Measurements from ENCODE around the gene DNAH17. TPM values are rescaled to one million over a fixed set of nuclear protein-coding genes. Genes with fewer than 3 reads are reported as not detected.

The DNAH17 gene
- total and polyA plus RNA-seq, 2 of the 13 experiments (the other 11 are each of a cell fraction or from before 2014, with no cell fraction given) = 0.86 to 1.6 TPM

DNA sequence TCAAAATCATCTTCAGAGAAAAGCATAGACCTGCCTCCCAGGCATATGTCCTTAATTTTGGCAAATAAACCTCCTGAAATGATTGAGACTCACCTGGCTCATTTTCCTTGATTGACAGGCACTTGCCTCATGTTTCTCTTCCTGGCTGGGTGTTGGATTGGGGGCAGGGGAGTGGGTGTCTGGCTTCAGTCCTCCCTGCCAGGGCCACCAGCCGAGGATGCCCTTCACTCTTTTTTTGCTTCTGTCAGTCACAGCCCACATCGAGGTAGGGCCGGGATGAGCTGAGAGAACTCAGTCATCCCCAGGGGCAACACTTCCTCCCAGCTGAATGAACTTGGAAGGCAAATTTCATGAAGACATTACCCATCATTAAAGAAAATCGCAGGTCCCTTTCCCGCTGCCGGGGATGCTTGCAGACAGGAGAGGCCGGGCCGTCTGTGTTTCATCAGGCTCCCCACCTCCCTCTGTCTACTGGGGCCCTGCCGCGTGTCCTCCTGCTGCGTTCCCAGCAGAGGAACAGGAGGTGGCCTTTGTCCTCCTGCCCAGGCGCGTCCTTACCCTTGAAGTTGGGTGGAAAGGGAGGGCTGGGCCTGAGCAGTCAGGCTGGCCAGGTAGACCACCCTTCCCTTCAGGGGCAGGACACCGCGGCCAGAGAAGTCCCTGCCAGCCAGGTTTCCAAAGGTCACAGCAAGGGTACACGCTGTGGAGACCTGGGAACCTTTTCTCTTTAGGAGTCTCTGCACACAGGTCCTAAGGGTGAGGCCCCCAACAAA lies 11.2 kb upstream of the DNAH17 start (continued):
- TF ChIP-seq ESRRA (CRISPR knock-in tag; IDR thresholded peaks at IDR 0.05; ENCODE audit: low read depth) (peak; percentile 93), MBD4 (IDR thresholded peaks at IDR 0.05; ENCODE audit: borderline replicate concordance, low read length) (no peak), ZNF34 (CRISPR knock-in tag; IDR thresholded peaks at IDR 0.05; ENCODE audit: borderline replicate concordance) (0 out of 2 replicates have a peak, but pooled peaks have one; percentile 36), RCOR2 (CRISPR knock-in tag; IDR thresholded peaks at IDR 0.05) (no peak), KDM2A (CRISPR knock-in tag; IDR thresholded peaks at IDR 0.05; ENCODE audit: borderline replicate concordance, low read depth) (peak; percentile 86), MEF2D (CRISPR knock-in tag; IDR thresholded peaks at IDR 0.05) (peak; percentile 40; the same call in 1 of the 2 replicates), TFAP4 (IDR thresholded peaks at IDR 0.05; ENCODE audit: borderline replicate concordance, low read depth) (no peak; the same call in 1 of the 2 replicates), ZFP82 (CRISPR knock-in tag; IDR thresholded peaks at IDR 0.05; ENCODE audit: borderline replicate concordance) (no peak), NFAT5 (CRISPR knock-in tag; IDR thresholded peaks at IDR 0.05) (no peak; the same call in 1 of the 2 replicates), GABPB1 (CRISPR knock-in tag; IDR thresholded peaks at IDR 0.05) (peak; percentile 55; the same call in 1 of the 2 replicates), GLMP (CRISPR knock-in tag; IDR thresholded peaks at IDR 0.05; ENCODE audit: borderline replicate concordance) (no peak), KAT7 (CRISPR knock-in tag; IDR thresholded peaks at IDR 0.05; ENCODE audit: borderline replicate concordance) (no peak), ARID2 (CRISPR knock-in tag; IDR thresholded peaks at IDR 0.05; ENCODE audit: borderline replicate concordance) (no peak)
- TF ChIP-seq, protein P1, sequence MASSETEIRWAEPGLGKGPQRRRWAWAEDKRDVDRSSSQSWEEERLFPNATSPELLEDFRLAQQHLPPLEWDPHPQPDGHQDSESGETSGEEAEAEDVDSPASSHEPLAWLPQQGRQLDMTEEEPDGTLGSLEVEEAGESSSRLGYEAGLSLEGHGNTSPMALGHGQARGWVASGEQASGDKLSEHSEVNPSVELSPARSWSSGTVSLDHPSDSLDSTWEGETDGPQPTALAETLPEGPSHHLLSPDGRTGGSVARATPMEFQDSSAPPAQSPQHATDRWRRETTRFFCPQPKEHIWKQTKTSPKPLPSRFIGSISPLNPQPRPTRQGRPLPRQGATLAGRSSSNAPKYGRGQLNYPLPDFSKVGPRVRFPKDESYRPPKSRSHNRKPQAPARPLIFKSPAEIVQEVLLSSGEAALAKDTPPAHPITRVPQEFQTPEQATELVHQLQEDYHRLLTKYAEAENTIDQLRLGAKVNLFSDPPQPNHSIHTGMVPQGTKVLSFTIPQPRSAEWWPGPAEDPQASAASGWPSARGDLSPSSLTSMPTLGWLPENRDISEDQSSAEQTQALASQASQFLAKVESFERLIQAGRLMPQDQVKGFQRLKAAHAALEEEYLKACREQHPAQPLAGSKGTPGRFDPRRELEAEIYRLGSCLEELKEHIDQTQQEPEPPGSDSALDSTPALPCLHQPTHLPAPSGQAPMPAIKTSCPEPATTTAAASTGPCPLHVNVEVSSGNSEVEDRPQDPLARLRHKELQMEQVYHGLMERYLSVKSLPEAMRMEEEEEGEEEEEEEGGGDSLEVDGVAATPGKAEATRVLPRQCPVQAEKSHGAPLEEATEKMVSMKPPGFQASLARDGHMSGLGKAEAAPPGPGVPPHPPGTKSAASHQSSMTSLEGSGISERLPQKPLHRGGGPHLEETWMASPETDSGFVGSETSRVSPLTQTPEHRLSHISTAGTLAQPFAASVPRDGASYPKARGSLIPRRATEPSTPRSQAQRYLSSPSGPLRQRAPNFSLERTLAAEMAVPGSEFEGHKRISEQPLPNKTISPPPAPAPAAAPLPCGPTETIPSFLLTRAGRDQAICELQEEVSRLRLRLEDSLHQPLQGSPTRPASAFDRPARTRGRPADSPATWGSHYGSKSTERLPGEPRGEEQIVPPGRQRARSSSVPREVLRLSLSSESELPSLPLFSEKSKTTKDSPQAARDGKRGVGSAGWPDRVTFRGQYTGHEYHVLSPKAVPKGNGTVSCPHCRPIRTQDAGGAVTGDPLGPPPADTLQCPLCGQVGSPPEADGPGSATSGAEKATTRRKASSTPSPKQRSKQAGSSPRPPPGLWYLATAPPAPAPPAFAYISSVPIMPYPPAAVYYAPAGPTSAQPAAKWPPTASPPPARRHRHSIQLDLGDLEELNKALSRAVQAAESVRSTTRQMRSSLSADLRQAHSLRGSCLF (CRISPR knock-in tag; IDR thresholded peaks at IDR 0.05; ENCODE audit: borderline replicate concordance) = no peak
- TF ChIP-seq, protein P2, sequence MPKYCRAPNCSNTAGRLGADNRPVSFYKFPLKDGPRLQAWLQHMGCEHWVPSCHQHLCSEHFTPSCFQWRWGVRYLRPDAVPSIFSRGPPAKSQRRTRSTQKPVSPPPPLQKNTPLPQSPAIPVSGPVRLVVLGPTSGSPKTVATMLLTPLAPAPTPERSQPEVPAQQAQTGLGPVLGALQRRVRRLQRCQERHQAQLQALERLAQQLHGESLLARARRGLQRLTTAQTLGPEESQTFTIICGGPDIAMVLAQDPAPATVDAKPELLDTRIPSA (CRISPR knock-in tag; IDR thresholded peaks at IDR 0.05; ENCODE audit: borderline replicate concordance) = no peak

Data from HepG2 (cell line).